GM08714 (cell line): ENCODE data around the gene GFOD2.

Experiments used
- H3K4me3 ChIP-seq: fragments of 200-500 bp; sonication (Bioruptor generic); 2 replicates; pipeline ENCODE4 v1.5.1; 2014; ENCODE audit warnings: mild to moderate bottlenecking, low read length, inconsistent platforms
- ZNF274 ChIP-seq: IDR thresholded peaks from 2 replicates; pipeline ENCODE4 v1.6.1; 2012; ENCODE audit warnings: mild to moderate bottlenecking, low read depth, low read length

GFOD2 gene

DNA sequence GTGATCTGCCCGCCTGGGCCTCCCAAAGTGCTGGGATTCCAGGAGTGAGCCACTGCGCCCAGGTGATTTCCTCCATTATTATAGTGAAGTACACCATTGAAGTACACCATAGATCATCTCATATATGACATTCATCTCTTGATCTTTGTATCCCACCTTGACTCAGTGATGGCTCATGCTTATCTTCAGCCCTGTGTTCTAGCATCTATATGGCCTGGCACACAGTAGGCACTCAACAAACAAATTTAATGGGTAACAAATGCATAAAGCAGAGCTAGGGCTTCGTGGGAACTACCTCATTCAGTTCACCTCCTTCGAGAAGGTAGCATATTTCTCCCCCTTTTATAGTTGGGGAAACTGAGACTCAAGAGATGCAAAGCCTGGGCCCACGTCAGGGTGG is 53.5 kb downstream of the GFOD2 start:
- no peak for TF ChIP-seq ZNF274
- H3K4me3 ChIP-seq = peak overlapping the region; percentile 76; the same call in 1 of the 2 replicates

- TF ChIP-seq ZNF274 = no peak
- no peak overlapping the region for H3K4me3 ChIP-seq
Measured at GRCh38 chr16:67664871-67665270, 54.2 kb downstream of the GFOD2 start.

GRCh38 chr16:67664258-67664657 is 54.9 kb downstream of the GFOD2 start:
- no peak for TF ChIP-seq ZNF274

GRCh38 chr16:67663877-67664222 is 55.3 kb downstream of the GFOD2 start:
- no peak for TF ChIP-seq ZNF274
- no peak overlapping the region for H3K4me3 ChIP-seq

More at GRCh38 chr16:67664258-67664657, 54.9 kb downstream of the GFOD2 start:
- H3K4me3 ChIP-seq = no peak overlapping the region

GRCh38 chr16:67663151-67663876 is 55.8 kb downstream of the GFOD2 start:
- H3K4me3 ChIP-seq = no peak overlapping the region

GRCh38 chr16:67662653-67663010 is 56.5 kb downstream of the GFOD2 start:
- no peak for TF ChIP-seq ZNF274
- no peak overlapping the region for H3K4me3 ChIP-seq

More at GRCh38 chr16:67663151-67663876, 55.8 kb downstream of the GFOD2 start:
- no peak for TF ChIP-seq ZNF274

- H3K4me3 ChIP-seq = no peak overlapping the region
Measured at GRCh38 chr16:67661886-67662652, 57.0 kb downstream of the GFOD2 start.

GRCh38 chr16:67661101-67661761 is 57.9 kb downstream of the GFOD2 start:
- TF ChIP-seq ZNF274 = no peak

More at GRCh38 chr16:67661886-67662652, 57.0 kb downstream of the GFOD2 start:
- no peak for TF ChIP-seq ZNF274

DNA sequence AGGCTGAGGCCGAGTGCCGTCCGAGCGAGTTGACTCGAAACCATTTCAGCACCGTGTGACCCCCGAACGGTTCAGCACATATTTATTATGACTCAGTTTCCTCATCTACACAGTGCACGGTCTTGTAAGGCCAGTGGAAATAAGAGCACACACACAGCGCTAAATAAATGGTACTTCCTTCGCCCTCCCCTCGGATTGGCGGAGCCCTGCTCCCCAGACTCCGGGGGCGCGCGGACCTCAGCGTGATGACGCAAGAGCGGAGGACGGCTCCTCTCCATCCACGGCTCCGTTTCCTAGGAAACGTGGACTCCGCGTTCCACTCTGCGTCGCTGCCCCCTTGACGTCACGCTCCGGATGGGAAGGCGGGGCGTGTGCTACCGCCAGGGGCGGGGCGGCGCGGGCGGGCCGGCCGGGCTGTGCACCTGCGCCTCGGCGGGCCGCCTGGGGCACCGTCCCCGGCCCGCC is 58.5 kb downstream of the GFOD2 start, which contains the start of gene PARD6A:
TSS of gene PARD6A (plus strand) at position 397 of the 465 bp plus-strand sequence. CDS start 79 bp downstream, outside the sequence.
- H3K4me3 ChIP-seq = peak within 1 kb of the TSS; percentile 64
- no peak for TF ChIP-seq ZNF274

More at GRCh38 chr16:67661101-67661761, 57.9 kb downstream of the GFOD2 start:
- H3K4me3 ChIP-seq = peak overlapping the region; percentile 50; the same call in 1 of the 2 replicates

DNA sequence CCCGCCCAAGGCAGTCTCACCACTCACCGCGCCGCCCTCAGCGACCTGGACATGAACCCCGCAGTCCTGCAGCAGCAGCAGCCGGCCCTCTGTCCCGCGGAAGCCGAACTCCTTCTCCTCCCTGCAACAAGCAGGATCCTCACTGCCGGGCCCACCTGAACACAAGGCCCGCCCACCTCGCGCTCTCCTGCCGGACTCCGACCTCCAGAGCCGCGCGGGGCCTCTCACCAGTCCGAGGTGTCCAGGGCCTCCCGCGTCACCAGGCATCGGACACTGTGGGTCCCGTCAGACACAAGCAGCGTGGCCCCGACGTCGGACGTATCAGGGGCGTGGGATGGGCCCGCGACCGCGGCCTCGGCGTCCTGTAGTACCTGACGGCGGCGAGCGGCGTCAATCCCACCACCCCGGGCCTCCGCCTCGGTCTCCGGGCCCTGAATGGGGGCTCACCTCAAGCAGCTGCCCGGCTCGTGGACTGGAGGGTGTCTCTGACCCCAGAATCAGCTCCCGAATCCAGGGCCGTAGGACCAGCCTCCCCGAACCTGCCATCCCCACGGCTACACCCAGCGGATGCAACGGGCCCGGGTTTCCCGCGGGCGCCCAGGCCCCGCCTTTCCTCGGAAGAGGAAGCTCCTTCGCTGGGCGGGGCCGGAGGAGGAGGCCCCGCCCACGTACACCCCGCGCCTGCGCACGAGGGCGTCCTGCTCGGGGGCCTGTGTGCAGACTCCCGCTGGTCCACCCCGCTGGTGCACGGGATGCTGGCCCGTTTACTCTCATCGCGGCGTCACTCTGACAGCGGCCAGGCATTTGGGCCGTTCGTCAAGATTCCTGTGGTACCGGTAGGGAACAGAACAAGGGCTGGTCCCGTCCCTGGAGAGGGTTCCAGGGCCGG is 59.2 kb downstream of the GFOD2 start, which contains the start of gene ACD:
TSS of gene ACD (minus strand) at position 586 of the 889 bp plus-strand sequence. CDS start at position 546, 40 bp downstream.
- H3K4me3 ChIP-seq = peak within 1 kb of the TSS; percentile 64
- no peak for TF ChIP-seq ZNF274

- H3K4me3 ChIP-seq = peak overlapping the region; percentile 64; the same call in 1 of the 2 replicates
- TF ChIP-seq ZNF274 = no peak
Measured at GRCh38 chr16:67658849-67659674, 60.1 kb downstream of the GFOD2 start.

GRCh38 chr16:67657751-67658518 is 61.2 kb downstream of the GFOD2 start:
- no peak overlapping the region for H3K4me3 ChIP-seq
- TF ChIP-seq ZNF274 = no peak
